Stomach (tissue), 4 donors: Measurements from ENCODE around the gene CACNA2D3.

Experiments used
- CTCF ChIP-seq, 7 experiments: fragments of 450-650 bp in 4 of 7; fragments of 200-600 bp in 3 of 7; sonication (generic) in 3 of 7; IDR thresholded peaks; one replicate each; pipeline ENCODE4 v1.5.1; 2016 to 2019; ENCODE audit warnings: antibody characterized with exemption in 7 of 7, control low read depth in 2 of 7, mild to moderate bottlenecking in 1 of 7
- POLR2A ChIP-seq, 4 donors: fragments of 450-650 bp; IDR thresholded peaks; one replicate each; pipeline ENCODE4 v1.6.1; 2016; ENCODE audit warnings: antibody characterized with exemption in 4 of 4, control low read depth in 2 of 4, mild to moderate bottlenecking in 1 of 4, moderate library complexity in 1 of 4

DNA sequence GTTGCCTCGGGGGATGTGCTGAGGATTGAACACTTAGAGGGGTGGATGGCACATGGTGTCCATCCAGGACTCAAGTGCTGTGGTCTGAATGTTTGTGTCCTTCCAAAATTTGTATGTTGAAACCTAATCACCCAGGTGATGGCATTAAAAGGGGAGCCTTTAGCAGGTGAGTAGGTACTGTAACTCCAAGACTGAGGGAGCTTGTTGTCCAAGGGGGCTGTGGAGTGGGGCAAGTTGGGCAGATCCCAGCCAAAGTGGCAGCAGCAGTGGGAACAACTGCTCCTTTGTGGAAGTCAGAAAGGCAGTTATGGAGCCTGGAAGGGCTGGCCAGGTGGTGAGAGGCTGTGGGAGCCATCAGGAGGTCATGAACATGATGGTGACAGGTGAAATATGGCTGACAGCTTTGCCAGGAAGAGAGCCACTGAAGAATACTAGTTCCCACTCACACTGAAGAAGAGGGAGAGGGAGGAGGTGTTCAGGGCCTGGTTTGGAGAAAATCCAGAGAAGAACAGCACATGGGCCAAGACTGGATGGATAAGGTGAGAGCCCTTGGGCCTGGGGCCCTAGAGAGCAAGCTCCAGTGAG is 385.6 kb downstream of the CACNA2D3 start:
- TF ChIP-seq CTCF (IDR thresholded peaks at IDR 0.05) (no peak), POLR2A (IDR thresholded peaks at IDR 0.05) (no peak)
